Activated T-helper 1 cell treated with anti-CD3 and anti-CD28 coated beads, Interleukin-12 subunit alpha, Interleukin-12 subunit beta, Interleukin-2, Interleukin-4 antibody, amounts not matched to agents 30 ng/mL and 10 ng/mL and 1 ng/mL, durations not matched to agents 14 hours and 24 hours and 36 hours (primary cell): Measurements from ENCODE around the gene LGR6. TPM values are rescaled to one million over a fixed set of nuclear protein-coding genes. Genes with fewer than 3 reads are reported as not detected.
"Not testable (repeated sequence)": the region's sequence is repeated elsewhere in the genome, so short reads cannot be mapped to it uniquely, and the experiment has no call there.

Source experiments
- DNase-seq: peaks from one replicate; pipeline ENCODE4 v3.0.0; 2021; ENCODE audit warnings: low spot score
- H3K27ac Mint-ChIP-seq: one replicate; pipeline ENCODE4 v1.8.0; 2021; ENCODE audit warnings: mild to moderate bottlenecking, mixed read lengths
- H3K27me3 Mint-ChIP-seq: one replicate; pipeline ENCODE4 v1.8.0; 2022; ENCODE audit warnings: mild to moderate bottlenecking, moderate library complexity, mixed read lengths; ENCODE audit not compliant: insufficient read depth
- H3K36me3 Mint-ChIP-seq: one replicate; pipeline ENCODE4 v1.8.0; 2021; ENCODE audit warnings: low read depth, mixed read lengths
- H3K4me1 Mint-ChIP-seq: one replicate; pipeline ENCODE4 v1.8.0; 2021; ENCODE audit warnings: low read depth, mixed read lengths
- H3K4me3 Mint-ChIP-seq: one replicate; pipeline ENCODE4 v1.8.0; 2021; ENCODE audit warnings: mild to moderate bottlenecking, moderate library complexity, mixed read lengths
- H3K9me3 Mint-ChIP-seq: one replicate; pipeline ENCODE4 v1.8.0; 2021; ENCODE audit warnings: mixed read lengths
- intact Hi-C: fragments of 100-400 bp; cut with micrococcal nuclease; formaldehyde crosslinking; loops from one replicate; pipeline ENCODE4 v1.15.1; 2024
- total RNA-seq: library from RNA; stranded (reverse); gene quantifications from 2 replicates; pipeline ENCODE4 v1.2.3, GENCODE V29; 2022

LGR6 gene
- total RNA-seq, 1 donor from 2014 or later, result not detected

GRCh38 chr1:202229376-202229775 lies 35.8 kb downstream of the LGR6 start:
- Mint-ChIP-seq H3K27ac (no peak overlapping the region), H3K4me1 (peaks cover 22% of the 10 kb centered on the region), H3K36me3 (no peaks in the 10 kb centered on the region), H3K27me3 (peaks cover 7% of the 10 kb centered on the region), H3K4me3 (no peak overlapping the region), H3K9me3 (no peaks in the 10 kb centered on the region)
- intact Hi-C loops, result no loop called here
- DNase-seq, result no peak

GRCh38 chr1:202230061-202230938 lies 36.7 kb downstream of the LGR6 start:
- Mint-ChIP-seq H3K27me3 (peaks cover 6% of the 10 kb centered on the region), H3K27ac (no peak overlapping the region), H3K9me3 (no peaks in the 10 kb centered on the region), H3K4me3 (no peak overlapping the region), H3K36me3 (no peaks in the 10 kb centered on the region), H3K4me1 (peaks cover 22% of the 10 kb centered on the region)
- intact Hi-C loops, result no loop called here
- DNase-seq, result no peak

GRCh38 chr1:202230939-202231645 lies 37.5 kb downstream of the LGR6 start:
- H3K4me1 Mint-ChIP-seq, result peaks cover 23% of the 10 kb centered on the region
- intact Hi-C loops, result no loop called here
- H3K9me3 Mint-ChIP-seq, result no peaks in the 10 kb centered on the region
- no peak overlapping the region for H3K27ac Mint-ChIP-seq
- peaks cover 7% of the 10 kb centered on the region for H3K27me3 Mint-ChIP-seq
- no peak for DNase-seq
- H3K4me3 Mint-ChIP-seq, result no peak overlapping the region
- H3K36me3 Mint-ChIP-seq, result no peaks in the 10 kb centered on the region

- H3K27ac Mint-ChIP-seq, result no peak overlapping the region
- no peak for DNase-seq
These were observed 39.6 kb downstream of the LGR6 start for GRCh38 chr1:202233171-202233570.

GRCh38 chr1:202233804-202234203 lies 40.2 kb downstream of the LGR6 start:
- H3K27me3 Mint-ChIP-seq, result peaks cover 10% of the 10 kb centered on the region
- intact Hi-C loops, result no loop called here
- no peaks in the 10 kb centered on the region for H3K9me3 Mint-ChIP-seq
- H3K27ac Mint-ChIP-seq, result no peak overlapping the region
- H3K4me3 Mint-ChIP-seq, result no peak overlapping the region
- DNase-seq, result no peak
- peaks cover 12% of the 10 kb centered on the region for H3K4me1 Mint-ChIP-seq
- H3K36me3 Mint-ChIP-seq, result no peaks in the 10 kb centered on the region

More at GRCh38 chr1:202233171-202233570, 39.6 kb downstream of the LGR6 start:
- Mint-ChIP-seq H3K36me3 (no peaks in the 10 kb centered on the region), H3K9me3 (no peaks in the 10 kb centered on the region), H3K27me3 (peaks cover 12% of the 10 kb centered on the region), H3K4me1 (peaks cover 19% of the 10 kb centered on the region), H3K4me3 (no peak overlapping the region)
- intact Hi-C loops, result no loop called here

GRCh38 chr1:202234331-202235002 lies 40.9 kb downstream of the LGR6 start:
- Mint-ChIP-seq H3K4me1 (peaks cover 7% of the 10 kb centered on the region), H3K4me3 (no peak overlapping the region), H3K27me3 (peaks cover 15% of the 10 kb centered on the region), H3K27ac (no peak overlapping the region), H3K9me3 (no peaks in the 10 kb centered on the region), H3K36me3 (no peaks in the 10 kb centered on the region)
- DNase-seq, result no peak
- intact Hi-C loops, result no loop called here

GRCh38 chr1:202235003-202235660 lies 41.5 kb downstream of the LGR6 start:
- H3K4me3 Mint-ChIP-seq, result no peak overlapping the region
- intact Hi-C loops, result no loop called here
- H3K27ac Mint-ChIP-seq, result no peak overlapping the region
- peaks cover 18% of the 10 kb centered on the region for H3K27me3 Mint-ChIP-seq
- no peaks in the 10 kb centered on the region for H3K36me3 Mint-ChIP-seq
- no peaks in the 10 kb centered on the region for H3K9me3 Mint-ChIP-seq
- no peak for DNase-seq
- H3K4me1 Mint-ChIP-seq, result peaks cover 7% of the 10 kb centered on the region

- peak; percentile 47 for DNase-seq
- Mint-ChIP-seq H3K36me3 (no peaks in the 10 kb centered on the region), H3K9me3 (no peaks in the 10 kb centered on the region), H3K27ac (no peak overlapping the region), H3K4me1 (peaks cover 7% of the 10 kb centered on the region), H3K27me3 (peaks cover 18% of the 10 kb centered on the region), H3K4me3 (no peak overlapping the region)
- intact Hi-C loops, result loop anchor here (1.0 kb wide), 1 partner anchor 79 kb away; no protein-coding TSS in a partner anchor
These were observed 42.5 kb downstream of the LGR6 start for GRCh38 chr1:202235856-202236837.

- Mint-ChIP-seq H3K4me3 (no peak overlapping the region), H3K9me3 (no peaks in the 10 kb centered on the region), H3K36me3 (no peaks in the 10 kb centered on the region), H3K27me3 (peaks cover 18% of the 10 kb centered on the region), H3K4me1 (peaks cover 7% of the 10 kb centered on the region), H3K27ac (no peak overlapping the region)
- intact Hi-C loops, result no loop called here
- DNase-seq, result no peak
These were observed 43.5 kb downstream of the LGR6 start for GRCh38 chr1:202237052-202237451.

GRCh38 chr1:202238914-202239313 lies 45.3 kb downstream of the LGR6 start:
- peaks cover 7% of the 10 kb centered on the region for H3K4me1 Mint-ChIP-seq
- H3K36me3 Mint-ChIP-seq, result no peaks in the 10 kb centered on the region
- H3K27me3 Mint-ChIP-seq, result peaks cover 18% of the 10 kb centered on the region
- H3K27ac Mint-ChIP-seq, result no peak overlapping the region
- H3K9me3 Mint-ChIP-seq, result no peaks in the 10 kb centered on the region
- intact Hi-C loops, result no loop called here
- DNase-seq, result no peak
- H3K4me3 Mint-ChIP-seq, result no peak overlapping the region

GRCh38 chr1:202240226-202240625 lies 46.6 kb downstream of the LGR6 start:
- H3K27ac Mint-ChIP-seq, H3K4me3 Mint-ChIP-seq, H3K9me3 Mint-ChIP-seq, DNase-seq, H3K36me3 Mint-ChIP-seq, H3K4me1 Mint-ChIP-seq, intact Hi-C loops: not testable (repeated sequence)
- H3K27me3 Mint-ChIP-seq, result peaks cover 21% of the 10 kb centered on the region

- peaks cover 21% of the 10 kb centered on the region for H3K27me3 Mint-ChIP-seq
- H3K4me1 Mint-ChIP-seq, result peaks cover 7% of the 10 kb centered on the region
- no peaks in the 10 kb centered on the region for H3K9me3 Mint-ChIP-seq
- intact Hi-C loops, result no loop called here
- DNase-seq, result no peak
- H3K27ac Mint-ChIP-seq, result no peak overlapping the region
- H3K4me3 Mint-ChIP-seq, result no peak overlapping the region
- no peaks in the 10 kb centered on the region for H3K36me3 Mint-ChIP-seq
These were observed 47.4 kb downstream of the LGR6 start for GRCh38 chr1:202240956-202241355.
